OCI-LY3 (cell line): Measurements from ENCODE around the gene LEMD2.

Experiments
- H2AFZ ChIP-seq: fragments of 200-600, 300-600 bp; shearing (Covaris generic); 2 replicates; pipeline ENCODE4 v1.6.0; 2014; ENCODE audit warnings: antibody characterized with exemption, low read depth, low read length
- H3K27ac ChIP-seq: fragments of 200-600, 300-600 bp; sonication (generic); 2 replicates; pipeline ENCODE4 v1.5.1; 2014; ENCODE audit warnings: mild to moderate bottlenecking, low read length, moderate library complexity, mixed read lengths
- H3K27me3 ChIP-seq: fragments of 200-600, 300-600 bp; sonication (generic); 2 replicates; pipeline ENCODE4 v1.6.1; 2014; ENCODE audit warnings: low read depth, low read length, mixed read lengths
- H3K36me3 ChIP-seq: fragments of 200-600, 300-600 bp; sonication (generic); replicated peaks from 2 replicates; pipeline ENCODE3; 2014; ENCODE audit warnings: low read depth, low read length, mixed read lengths
- H3K4me1 ChIP-seq: fragments of 300-600, 200-600 bp; sonication (generic); 2 replicates; pipeline ENCODE4 v1.6.1; 2014; ENCODE audit warnings: low read length, mixed read lengths
- H3K4me2 ChIP-seq: fragments of 200-600, 300-600 bp; sonication (generic); 2 replicates; pipeline ENCODE4 v1.6.1; 2014; ENCODE audit warnings: low read length, mixed read lengths
- H3K4me3 ChIP-seq: fragments of 300-600, 200-600 bp; sonication (generic); 2 replicates; pipeline ENCODE4 v1.5.1; 2014; ENCODE audit warnings: antibody characterized with exemption, mild to moderate bottlenecking, low read length, moderate library complexity
- H3K79me2 ChIP-seq: fragments of 300-600, 200-600 bp; shearing (Covaris generic); 2 replicates; pipeline ENCODE4 v1.6.1; 2014; ENCODE audit warnings: mild to moderate bottlenecking, low read length, mixed read lengths
- H3K9ac ChIP-seq: fragments of 300-600, 200-600 bp; shearing (Covaris generic); 2 replicates; pipeline ENCODE4 v1.6.0; 2014; ENCODE audit warnings: mild to moderate bottlenecking, low read length, moderate library complexity
- H3K9me3 ChIP-seq: fragments of 200-600, 300-600 bp; shearing (Covaris generic); 2 replicates; pipeline ENCODE4 v1.6.1; 2014; ENCODE audit warnings: low read length, mixed read lengths; ENCODE audit not compliant: insufficient read depth
- H4K20me1 ChIP-seq: fragments of 200-600, 300-600 bp; sonication (generic); 2 replicates; pipeline ENCODE4 v1.6.1; 2016; ENCODE audit warnings: low read length, mixed read lengths; ENCODE audit not compliant: insufficient read depth
- EZH2phosphoT487 ChIP-seq: fragments of 200-600 bp; shearing (Covaris generic); IDR thresholded peaks from 2 replicates; pipeline ENCODE4 v1.6.1; 2018; ENCODE audit warnings: antibody characterized with exemption, mixed run types, low read depth
- TF ChIP-seq, protein P1 (sequence below): fragments of 200-600, 300-600 bp; sonication (generic); IDR thresholded peaks from 2 replicates; pipeline ENCODE4 v1.5.1; 2014; ENCODE audit warnings: antibody characterized with exemption, low read length, low read depth

Gene LEMD2

GRCh38 chr6:33788694-33789549 is at the start of gene LEMD2:
TSS of gene LEMD2 (minus strand) at chr6:33789130. CDS start at chr6:33789116, 14 bp downstream.
- Histone ChIP-seq H3K4me1 (peaks cover 12% of the 10 kb centered on the region), H3K9me3 (no peaks in the 10 kb centered on the region), H4K20me1 (peaks cover 14% of the 10 kb centered on the region), H3K27me3 (no peaks in the 10 kb centered on the region), H3K4me3 (peak within 1 kb of the TSS; percentile 88), H3K27ac (peak within 1 kb of the TSS; percentile 67), H3K9ac (peak within 1 kb of the TSS; percentile 77), H2AFZ (peak within 1 kb of the TSS; percentile 93), H3K36me3 (peaks cover 14% of the 10 kb centered on the region), H3K79me2 (peaks cover 42% of the 10 kb centered on the region), H3K4me2 (peak within 1 kb of the TSS; percentile 85)
- TF ChIP-seq EZH2phosphoT487: no peak
- TF ChIP-seq, protein P1, sequence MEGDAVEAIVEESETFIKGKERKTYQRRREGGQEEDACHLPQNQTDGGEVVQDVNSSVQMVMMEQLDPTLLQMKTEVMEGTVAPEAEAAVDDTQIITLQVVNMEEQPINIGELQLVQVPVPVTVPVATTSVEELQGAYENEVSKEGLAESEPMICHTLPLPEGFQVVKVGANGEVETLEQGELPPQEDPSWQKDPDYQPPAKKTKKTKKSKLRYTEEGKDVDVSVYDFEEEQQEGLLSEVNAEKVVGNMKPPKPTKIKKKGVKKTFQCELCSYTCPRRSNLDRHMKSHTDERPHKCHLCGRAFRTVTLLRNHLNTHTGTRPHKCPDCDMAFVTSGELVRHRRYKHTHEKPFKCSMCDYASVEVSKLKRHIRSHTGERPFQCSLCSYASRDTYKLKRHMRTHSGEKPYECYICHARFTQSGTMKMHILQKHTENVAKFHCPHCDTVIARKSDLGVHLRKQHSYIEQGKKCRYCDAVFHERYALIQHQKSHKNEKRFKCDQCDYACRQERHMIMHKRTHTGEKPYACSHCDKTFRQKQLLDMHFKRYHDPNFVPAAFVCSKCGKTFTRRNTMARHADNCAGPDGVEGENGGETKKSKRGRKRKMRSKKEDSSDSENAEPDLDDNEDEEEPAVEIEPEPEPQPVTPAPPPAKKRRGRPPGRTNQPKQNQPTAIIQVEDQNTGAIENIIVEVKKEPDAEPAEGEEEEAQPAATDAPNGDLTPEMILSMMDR: no peak

- no peaks in the 10 kb centered on the region for H4K20me1 ChIP-seq
- H3K27me3 ChIP-seq: no peaks in the 10 kb centered on the region; the same call in 1 of the 2 replicates
- H3K4me3 ChIP-seq: no peak overlapping the region
- peaks cover 19% of the 10 kb centered on the region for H3K4me1 ChIP-seq
- H3K4me2 ChIP-seq: no peak overlapping the region
- no peak overlapping the region for H2AFZ ChIP-seq
- H3K9ac ChIP-seq: no peak overlapping the region
- H3K36me3 ChIP-seq: no peaks in the 10 kb centered on the region
- no peaks in the 10 kb centered on the region for H3K79me2 ChIP-seq
- no peaks in the 10 kb centered on the region for H3K9me3 ChIP-seq
- no peak for TF ChIP-seq EZH2phosphoT487
- TF ChIP-seq, protein P1: no peak
- no peak overlapping the region for H3K27ac ChIP-seq
These were observed 49.2 kb upstream of the LEMD2 start for GRCh38 chr6:33837971-33838665.

DNA sequence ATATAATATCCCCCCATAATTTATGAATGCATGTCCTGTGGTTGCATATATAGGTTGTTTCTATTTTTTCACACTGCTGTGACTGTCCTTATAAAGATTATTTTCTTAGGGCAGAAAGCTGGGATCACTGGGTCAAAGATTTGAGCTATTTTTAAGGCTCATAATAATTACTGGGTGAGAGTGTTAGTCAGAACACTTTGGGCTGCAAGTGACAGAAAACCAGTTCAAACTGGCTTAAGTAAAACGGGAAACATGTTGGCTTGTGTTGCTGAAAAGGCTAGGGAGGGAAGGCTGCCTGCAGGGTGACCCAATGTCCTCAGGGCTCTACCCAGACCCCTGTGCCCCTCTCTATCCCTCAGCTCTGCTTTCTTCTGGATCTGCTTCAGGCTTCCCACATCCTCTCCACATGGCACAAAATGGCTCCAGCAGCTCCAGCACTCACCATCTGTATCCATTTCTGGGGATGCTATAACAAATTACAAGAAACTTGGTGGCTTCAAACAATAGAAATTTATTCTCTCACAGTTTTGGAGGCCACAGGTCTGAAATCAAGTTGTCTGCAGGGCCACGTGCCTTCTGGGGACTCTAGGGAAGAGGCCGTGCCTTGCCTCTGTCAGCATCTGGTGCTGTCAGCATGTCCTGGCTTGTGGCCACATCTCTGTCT is 48.0 kb upstream of the LEMD2 start:
- Histone ChIP-seq H3K36me3 (no peaks in the 10 kb centered on the region), H3K9ac (no peak overlapping the region), H3K4me2 (no peak overlapping the region), H3K27me3 (no peaks in the 10 kb centered on the region; the same call in 1 of the 2 replicates), H3K4me3 (no peak overlapping the region), H2AFZ (no peak overlapping the region), H3K9me3 (no peaks in the 10 kb centered on the region), H4K20me1 (no peaks in the 10 kb centered on the region), H3K79me2 (no peaks in the 10 kb centered on the region), H3K27ac (no peak overlapping the region), H3K4me1 (peaks cover 12% of the 10 kb centered on the region)
- TF ChIP-seq, protein P1: no peak
- TF ChIP-seq EZH2phosphoT487: no peak
